ENCODE results near the gene CNTN4.
"Not testable (repeated sequence)": the region's sequence is repeated elsewhere in the genome, so short reads cannot be mapped to it uniquely, and the experiment has no call there.

Gene CNTN4

DNA sequence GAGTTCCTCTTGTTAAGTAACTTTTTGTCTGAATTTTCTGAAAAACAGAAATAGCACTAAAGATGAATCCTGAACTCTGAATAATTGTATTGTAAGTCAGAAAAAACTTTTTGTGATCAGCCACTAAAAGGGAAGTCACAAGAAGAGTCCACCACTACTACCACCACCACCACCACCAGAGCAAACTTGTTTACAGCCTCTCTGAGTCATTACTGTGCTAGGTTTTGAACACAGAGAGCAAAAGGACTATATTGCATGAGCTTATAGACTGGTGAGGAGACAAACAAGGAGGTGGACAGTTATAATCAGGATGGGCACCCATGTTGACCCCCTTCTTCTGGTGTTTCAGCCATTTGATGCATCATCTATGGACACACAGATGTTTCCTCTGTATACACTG, 869.8 kb downstream of the CNTN4 start:
- no peak for DNase-seq (ENCODE audit: low spot score)

- no peak for DNase-seq (ENCODE audit: low spot score)
These were observed 877.5 kb downstream of the CNTN4 start for GRCh38 chr3:2976212-2976611.

- no peak for DNase-seq (ENCODE audit: low spot score)
These were observed 878.1 kb downstream of the CNTN4 start for GRCh38 chr3:2976796-2977195.

DNA sequence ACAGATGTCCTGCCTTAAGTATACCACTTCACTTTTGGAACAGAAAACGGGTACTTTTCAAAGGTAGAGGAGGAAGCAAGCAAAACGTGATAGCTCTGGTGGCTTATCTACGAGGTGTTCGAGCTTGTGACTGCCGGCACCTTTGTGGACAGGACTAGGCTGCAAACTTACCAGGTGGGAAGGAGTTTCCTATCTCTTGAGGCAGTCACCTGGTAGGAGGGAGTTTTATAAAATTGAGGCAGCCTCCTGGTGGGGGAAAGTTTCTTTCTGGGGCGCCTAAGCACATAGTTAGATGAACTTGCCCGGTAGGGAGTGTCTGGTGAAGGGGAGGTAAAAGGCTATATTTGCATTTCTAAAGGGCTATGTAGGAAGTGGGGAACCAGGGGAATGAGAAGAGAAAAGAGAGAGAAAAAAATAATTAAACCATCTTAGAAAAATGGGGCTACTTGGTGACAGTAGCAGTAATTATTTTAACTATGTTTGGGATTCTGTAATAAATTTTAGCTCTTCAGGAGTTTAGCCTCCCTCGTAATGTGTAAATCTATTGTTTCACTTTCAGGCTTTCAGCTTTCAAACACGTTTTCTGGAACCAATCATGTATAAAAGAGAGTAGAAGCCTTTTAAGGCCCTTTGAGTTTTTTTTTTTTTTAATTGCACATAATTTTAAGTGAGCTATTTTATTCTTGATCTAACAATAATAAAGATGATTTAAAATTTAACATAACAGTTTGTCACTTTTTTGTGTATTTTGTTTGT, 880.5 kb downstream of the CNTN4 start:
- no peak for DNase-seq (ENCODE audit: low spot score)

DNA sequence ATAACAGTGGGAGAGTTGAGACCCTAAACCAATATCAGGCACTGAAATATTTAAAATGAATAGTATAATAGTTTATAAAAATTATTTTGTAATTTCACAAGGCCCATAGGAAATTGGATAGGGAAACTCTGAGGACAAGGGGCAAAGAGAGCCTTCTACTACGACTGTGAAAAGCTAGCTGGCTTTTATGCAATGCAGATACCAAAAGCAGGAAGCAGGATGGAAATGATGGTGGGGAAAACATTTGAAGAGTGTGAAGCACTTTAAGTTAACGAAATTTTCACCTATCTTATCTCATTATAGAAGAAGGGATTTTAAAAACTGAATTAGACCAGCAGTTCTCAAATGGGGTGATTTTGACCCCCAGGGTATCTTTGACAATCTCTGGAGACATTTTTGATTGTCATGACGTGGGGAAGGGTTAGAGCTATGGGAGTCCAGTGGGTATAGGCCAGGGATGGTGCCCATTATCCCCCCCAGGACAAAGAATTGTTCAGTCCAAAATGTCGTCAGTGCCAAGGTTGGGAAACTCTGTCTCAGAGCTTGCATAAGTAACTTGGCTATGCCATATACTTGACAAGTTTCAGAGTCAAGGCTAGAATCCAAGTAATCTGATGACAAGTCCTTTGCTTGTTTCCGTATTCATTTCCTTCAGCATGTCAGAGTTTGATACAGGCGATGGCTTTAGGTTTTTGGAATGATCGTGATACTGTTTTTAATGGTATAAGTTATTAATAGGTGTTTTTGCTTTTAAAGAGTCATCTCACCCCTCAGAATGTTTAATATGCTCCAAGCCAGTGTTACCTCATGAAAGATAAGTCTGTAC, 885.6 kb downstream of the CNTN4 start:
- no peak for DNase-seq (ENCODE audit: low spot score)

GRCh38 chr3:2984831-2985220, 886.2 kb downstream of the CNTN4 start:
- DNase-seq (ENCODE audit: low spot score), result no peak

GRCh38 chr3:2985479-2985878, 886.8 kb downstream of the CNTN4 start:
- DNase-seq (ENCODE audit: low spot score), result no peak

GRCh38 chr3:2992534-2992933, 893.9 kb downstream of the CNTN4 start:
- DNase-seq (ENCODE audit: low spot score), result no peak

DNA sequence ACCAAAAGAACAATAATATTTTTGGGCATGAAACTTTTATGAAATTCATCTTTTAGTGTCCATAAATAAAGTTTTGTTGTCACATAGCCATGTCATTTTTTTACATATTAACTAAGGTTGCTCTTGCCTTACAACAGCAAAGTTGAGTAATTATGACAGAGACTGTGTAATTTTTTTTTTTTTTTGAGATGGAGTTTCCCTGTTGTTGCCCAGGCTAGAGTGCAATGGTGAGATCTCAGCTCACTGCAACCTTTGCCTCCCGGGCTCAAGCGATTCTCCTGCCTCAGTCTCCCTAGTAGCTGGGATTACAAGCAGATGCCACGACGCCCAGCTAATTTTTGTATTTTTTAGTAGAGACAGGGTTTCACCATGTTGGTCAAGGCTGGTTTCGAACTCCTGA, 894.5 kb downstream of the CNTN4 start:
- DNase-seq (ENCODE audit: low spot score), result not testable (repeated sequence)

GRCh38 chr3:2993736-2994135, 895.1 kb downstream of the CNTN4 start:
- no peak for DNase-seq (ENCODE audit: low spot score)

GRCh38 chr3:2995195-2995594, 896.5 kb downstream of the CNTN4 start:
- DNase-seq (ENCODE audit: low spot score), result no peak

DNA sequence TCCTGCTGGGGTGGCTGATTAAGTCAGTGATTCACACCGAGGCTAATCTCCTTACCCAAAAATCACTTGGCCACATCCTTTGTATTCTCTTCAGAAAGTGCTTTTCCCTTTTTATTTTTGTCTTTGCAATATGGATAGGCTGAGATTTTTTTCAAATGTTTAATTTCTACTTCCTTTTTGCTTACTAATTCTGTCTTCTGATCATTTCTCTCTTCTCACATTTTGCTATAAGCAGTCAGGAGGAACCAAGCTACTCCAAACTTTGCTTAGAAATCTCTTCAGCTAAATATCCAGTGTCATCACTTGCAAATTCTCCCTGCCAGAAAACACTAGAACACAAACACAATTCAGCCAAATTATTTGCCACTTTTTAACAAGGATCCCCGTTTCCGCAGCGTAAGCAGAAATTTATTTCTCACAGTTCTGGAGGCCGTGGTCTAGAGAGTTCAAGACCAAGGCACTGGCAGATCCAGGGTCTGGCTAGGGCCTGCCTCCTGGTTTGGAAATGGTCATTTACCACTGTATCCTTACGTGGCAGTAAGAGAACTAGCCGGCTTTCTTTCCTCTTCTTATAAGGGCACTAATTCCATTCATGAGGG, 906.6 kb downstream of the CNTN4 start:
- DNase-seq (ENCODE audit: low spot score), result no peak

DNA sequence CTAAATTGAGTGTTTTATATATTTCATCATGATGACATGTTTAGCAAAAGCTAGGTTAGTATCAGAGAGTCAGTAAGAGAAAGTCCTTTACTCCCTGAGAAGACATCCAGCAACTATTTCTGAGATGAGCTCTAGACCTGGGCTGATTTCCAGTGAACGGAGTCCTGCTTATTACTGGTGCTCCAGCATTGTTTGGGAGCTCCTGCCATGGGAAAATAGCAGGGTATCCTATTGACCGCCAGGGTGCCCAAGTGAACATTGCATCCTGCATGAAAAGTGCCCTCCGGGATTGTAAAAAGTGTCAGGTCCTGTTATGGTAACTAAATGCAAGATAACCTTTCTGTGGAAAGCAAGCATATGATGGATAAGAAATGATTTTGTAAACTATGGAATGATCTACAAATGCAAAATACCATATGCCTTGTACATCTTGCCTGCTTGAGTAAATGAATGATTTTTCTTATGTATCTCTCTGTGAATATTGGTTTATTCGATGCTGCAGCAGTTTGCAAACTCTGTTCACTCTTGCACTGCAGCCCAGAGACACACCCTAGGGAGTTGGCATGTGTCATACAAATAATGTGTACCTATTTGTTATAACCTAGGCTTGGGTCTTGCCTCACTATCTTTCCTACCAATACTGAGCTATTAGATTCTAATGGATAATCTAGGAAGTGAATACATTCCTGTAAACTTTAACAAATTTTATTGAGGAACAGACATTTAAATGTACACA, 914.8 kb downstream of the CNTN4 start:
- DNase-seq (ENCODE audit: low spot score), result no peak

DNA sequence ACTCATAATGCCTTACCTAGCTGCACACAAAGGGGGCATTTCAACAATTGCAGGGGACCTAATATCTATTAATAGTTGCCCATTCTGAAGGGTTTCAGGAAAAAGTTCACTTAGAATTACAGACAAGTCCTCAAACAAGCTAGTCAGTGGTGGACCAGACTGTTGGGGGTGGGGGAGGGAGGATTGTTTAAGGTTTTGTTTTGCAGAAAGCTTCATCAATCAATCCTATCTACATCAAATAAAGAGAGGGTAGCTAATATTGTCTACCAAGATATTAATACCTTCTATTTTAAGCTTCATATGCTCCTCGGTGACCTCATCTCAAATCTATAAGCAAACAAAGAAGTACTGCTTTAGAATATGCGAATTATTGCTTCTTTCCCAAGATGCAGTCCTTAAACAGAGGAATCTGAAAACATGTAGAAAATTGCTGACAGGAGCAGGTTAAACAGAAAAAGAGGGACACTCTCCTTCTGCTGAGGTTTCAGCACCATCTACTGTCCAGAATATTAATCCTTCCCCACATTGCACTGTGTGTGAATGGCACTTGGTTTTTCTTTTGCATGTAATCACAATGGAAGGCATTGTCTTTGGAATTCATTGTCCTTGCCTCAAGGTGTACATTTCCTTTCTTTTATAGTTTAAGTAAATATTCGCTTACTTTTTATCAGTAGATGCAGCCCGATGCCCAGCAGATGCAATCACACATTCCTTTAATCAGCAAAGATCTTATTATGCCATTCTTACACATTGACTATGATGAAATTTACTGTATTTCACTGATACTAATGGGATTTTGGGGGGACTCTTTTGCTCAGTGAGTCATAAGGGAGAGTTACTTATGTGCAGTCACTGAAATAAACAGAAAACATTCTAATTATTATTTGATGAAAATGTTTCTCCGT, 916.8 kb downstream of the CNTN4 start:
- DNase-seq (ENCODE audit: low spot score), result no peak

DNA sequence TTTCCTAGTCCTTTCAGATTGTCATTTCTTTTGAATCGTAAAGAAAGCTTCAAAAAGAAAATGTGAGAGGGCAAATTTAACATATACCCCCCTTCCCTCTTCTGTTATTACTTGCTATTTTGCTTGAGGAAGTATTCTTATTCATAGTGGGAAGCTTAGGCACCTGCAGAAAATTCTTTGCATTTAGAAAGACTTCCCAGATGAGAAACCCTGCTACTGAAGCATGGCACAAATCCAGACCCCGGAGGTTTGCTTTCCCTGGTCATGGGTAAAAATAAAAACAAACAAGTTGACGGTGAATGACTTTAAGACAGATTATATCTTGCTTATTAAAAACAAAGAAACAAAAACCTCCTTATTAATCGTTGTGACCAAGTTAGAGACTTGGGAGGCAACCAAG, 917.6 kb downstream of the CNTN4 start:
- DNase-seq (ENCODE audit: low spot score), result no peak

DNA sequence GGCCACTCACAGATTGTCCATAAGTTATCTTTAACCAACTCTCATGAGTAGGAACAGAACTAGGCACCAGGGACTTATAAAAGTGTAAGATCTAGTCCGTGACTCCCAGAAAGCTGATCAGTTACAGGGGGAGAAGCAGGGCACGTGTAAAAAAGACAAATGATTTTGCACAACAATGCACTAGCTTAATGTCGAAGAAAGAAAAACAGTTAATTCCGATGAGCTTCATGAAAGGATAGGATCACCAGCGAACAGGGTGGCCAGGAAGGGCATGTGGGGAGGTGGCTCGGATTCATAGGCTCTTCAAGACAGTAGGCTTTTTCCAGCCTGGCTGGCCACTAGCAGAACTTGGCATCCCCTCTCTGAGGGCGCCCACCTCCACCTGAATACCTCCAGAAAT, 921.5 kb downstream of the CNTN4 start:
- DNase-seq (ENCODE audit: low spot score), result no peak

- no peak for DNase-seq (ENCODE audit: low spot score)
These were observed 924.6 kb downstream of the CNTN4 start for GRCh38 chr3:3023111-3023745.

GRCh38 chr3:3027976-3028567, 929.4 kb downstream of the CNTN4 start:
- no peak for DNase-seq (ENCODE audit: low spot score)

DNA sequence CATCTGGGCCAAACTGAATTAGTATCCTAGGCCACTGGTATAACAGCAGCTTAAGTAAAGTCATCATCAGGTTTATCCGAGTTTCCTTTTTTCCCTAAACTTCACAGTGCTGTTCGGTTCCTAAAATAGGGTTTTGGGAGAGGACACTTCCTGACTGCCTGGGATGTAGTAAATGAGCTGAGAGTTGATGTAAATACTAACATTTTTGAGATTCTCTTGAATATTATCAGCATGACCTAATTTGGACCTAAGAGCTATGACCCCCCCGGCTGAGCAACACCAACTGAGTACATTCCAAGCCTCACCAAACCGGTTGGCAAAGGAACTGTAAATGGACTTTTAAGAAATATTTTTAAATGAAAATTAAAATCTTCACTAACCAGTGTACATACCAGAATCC, 932.7 kb downstream of the CNTN4 start:
- no peak for DNase-seq (ENCODE audit: low spot score)

GRCh38 chr3:3037156-3037555, 938.5 kb downstream of the CNTN4 start:
- DNase-seq (ENCODE audit: low spot score), result no peak
